ENCODE measurements around the gene LMBRD2.

GRCh38 chr5:36153298-36153677 is 1.6 kb upstream of the LMBRD2 start:
- TF ChIP-seq, protein P1, sequence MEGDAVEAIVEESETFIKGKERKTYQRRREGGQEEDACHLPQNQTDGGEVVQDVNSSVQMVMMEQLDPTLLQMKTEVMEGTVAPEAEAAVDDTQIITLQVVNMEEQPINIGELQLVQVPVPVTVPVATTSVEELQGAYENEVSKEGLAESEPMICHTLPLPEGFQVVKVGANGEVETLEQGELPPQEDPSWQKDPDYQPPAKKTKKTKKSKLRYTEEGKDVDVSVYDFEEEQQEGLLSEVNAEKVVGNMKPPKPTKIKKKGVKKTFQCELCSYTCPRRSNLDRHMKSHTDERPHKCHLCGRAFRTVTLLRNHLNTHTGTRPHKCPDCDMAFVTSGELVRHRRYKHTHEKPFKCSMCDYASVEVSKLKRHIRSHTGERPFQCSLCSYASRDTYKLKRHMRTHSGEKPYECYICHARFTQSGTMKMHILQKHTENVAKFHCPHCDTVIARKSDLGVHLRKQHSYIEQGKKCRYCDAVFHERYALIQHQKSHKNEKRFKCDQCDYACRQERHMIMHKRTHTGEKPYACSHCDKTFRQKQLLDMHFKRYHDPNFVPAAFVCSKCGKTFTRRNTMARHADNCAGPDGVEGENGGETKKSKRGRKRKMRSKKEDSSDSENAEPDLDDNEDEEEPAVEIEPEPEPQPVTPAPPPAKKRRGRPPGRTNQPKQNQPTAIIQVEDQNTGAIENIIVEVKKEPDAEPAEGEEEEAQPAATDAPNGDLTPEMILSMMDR (IDR thresholded peaks at IDR 0.05), result no peak
- no peak for TF ChIP-seq EZH2 (IDR thresholded peaks at IDR 0.05; ENCODE audit: borderline replicate concordance, insufficient read depth, low read depth, low read length, poor library complexity, severe bottlenecking)

All from B cell (primary cell).